Lung (tissue), 12 donors: ENCODE results near the gene VBP1. TPM values are rescaled to one million over a fixed set of nuclear protein-coding genes. Genes with fewer than 3 reads are reported as not detected.

Experiments
- ATAC-seq: fragments of 200-7000 bp; cut with Tn5 transposase; one replicate; pipeline ENCODE4 v1.9.1; 2020; ENCODE audit warnings: moderate number of reproducible peaks; ENCODE audit not compliant: insufficient read depth, low FRiP score
- DNase-seq, 3 donors: peaks; one replicate each; pipeline ENCODE4 v3.0.0-alpha.2; 2013 to 2017
- H3K27ac ChIP-seq, 2 donors: one replicate each; pipeline ENCODE4 v1.5.1; 2013; ENCODE audit warnings: mild to moderate bottlenecking in 2 of 2, moderate library complexity in 2 of 2, control low read depth in 1 of 2, inconsistent platforms in 1 of 2, low read depth in 1 of 2, low read length in 1 of 2
- H3K27me3 ChIP-seq, 3 donors: one replicate each; pipeline ENCODE4 v1.5.1; 2013; ENCODE audit warnings: low read length in 2 of 3; ENCODE audit not compliant: control insufficient read depth in 3 of 3, insufficient read depth in 3 of 3
- H3K36me3 ChIP-seq, 4 donors: one replicate each; pipeline ENCODE4 v1.5.1; 2013; ENCODE audit warnings: low read length in 4 of 4, mild to moderate bottlenecking in 1 of 4, moderate library complexity in 1 of 4; ENCODE audit not compliant: control insufficient read depth in 4 of 4, insufficient read depth in 4 of 4
- H3K4me1 ChIP-seq, 5 donors: one replicate each; pipeline ENCODE4 v1.5.1; 2013; ENCODE audit warnings: low read length in 5 of 5, mild to moderate bottlenecking in 2 of 5, moderate library complexity in 1 of 5; ENCODE audit not compliant: control insufficient read depth in 5 of 5, insufficient read depth in 5 of 5
- H3K4me3 ChIP-seq: one replicate; pipeline ENCODE4 v1.5.1; 2013; ENCODE audit warnings: mild to moderate bottlenecking, control low read depth, moderate library complexity
- H3K9ac ChIP-seq, 2 donors: one replicate each; pipeline ENCODE4 v1.5.1; 2013; ENCODE audit warnings: low read length in 2 of 2, control low read depth in 1 of 2; ENCODE audit not compliant: insufficient read depth in 1 of 2
- H3K9me3 ChIP-seq, 4 donors: one replicate each; pipeline ENCODE4 v1.5.1; 2013; ENCODE audit warnings: low read length in 3 of 4, mild to moderate bottlenecking in 1 of 4, moderate library complexity in 1 of 4; ENCODE audit not compliant: control insufficient read depth in 4 of 4, insufficient read depth in 3 of 4
- WGBS, 2 donors: extraction: QIAGEN DNeasy Blood & Tissue Kit; methylation state at CpG; one replicate each; pipeline ENCODE4 v1.1.7; 2013; 5-methylcytosine and 5-hydroxymethylcytosine counted together
- polyA plus RNA-seq, 2 donors: library from polyadenylated mRNA; stranded (reverse); fragments of 200-250 nt; gene quantifications; one replicate each; pipeline ENCODE4 v1.2.1, GENCODE V29; 2013
- total RNA-seq, 2 donors: library from RNA; depleted of rRNA in 1 of 2; stranded (reverse); fragments of >200 nt in 1 of 2; gene quantifications; one replicate each; pipeline ENCODE4 v1.2.1, GENCODE V29; 2014 to 2021
- TF ChIP-seq, protein P1 (sequence below): IDR thresholded peaks from 2 replicates; pipeline ENCODE4 v1.5.1; 2012; ENCODE audit warnings: mild to moderate bottlenecking; ENCODE audit errors: control extremely low read depth, extremely low read depth
- donor health status: control.
- donor health status: control.
- donor health status: Bipolar disorder and iron deficiency.
- donor health status: healthy.
- donor health status: DM: yes; HTN: yes; CAD: no.

Gene VBP1
- total and polyA plus RNA-seq, 4 donors: 21.7 to 50.7 (median 34.5) TPM

DNA sequence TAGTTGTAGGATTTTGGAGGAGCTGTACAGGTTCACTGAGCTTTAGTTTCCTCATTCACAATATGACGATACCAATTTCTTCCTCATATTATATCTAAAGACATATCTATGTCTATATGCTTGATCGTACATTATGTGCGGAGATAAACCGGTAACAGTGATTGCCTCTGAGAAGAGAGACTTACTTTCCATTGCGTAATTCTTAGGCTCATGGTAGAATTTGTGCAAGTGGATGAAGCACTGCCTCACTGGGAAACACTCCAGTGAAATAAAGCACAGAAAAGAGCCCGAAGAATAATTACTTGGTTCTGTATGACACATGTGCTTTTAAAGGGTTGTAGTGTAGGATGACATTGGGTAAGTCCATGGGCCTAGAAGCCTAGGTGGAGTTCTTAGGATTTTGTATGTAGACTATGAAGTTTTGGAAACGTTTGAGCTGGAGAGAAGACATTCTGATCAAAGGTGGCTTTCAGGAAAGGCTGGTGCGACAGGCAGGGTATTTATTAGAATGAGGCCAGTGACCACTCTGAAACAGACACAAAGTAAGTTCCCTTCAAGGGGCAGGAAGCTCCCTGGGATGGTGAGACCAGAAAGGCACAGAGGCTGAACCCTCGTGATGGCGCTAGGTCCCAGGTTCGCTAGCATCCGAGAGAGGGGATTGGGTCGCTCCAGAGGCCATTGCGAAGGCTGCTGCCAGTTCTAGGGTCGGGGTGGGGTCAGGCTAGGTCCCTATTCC is 649 bp upstream of the VBP1 start:
- peak overlapping the region; percentile 21 to 51 for H3K9ac ChIP-seq
- no peaks in the 10 kb centered on the region for H3K27me3 ChIP-seq
- H3K27ac ChIP-seq: peak overlapping the region; percentile 77 to 87
- ATAC-seq: peak; percentile 20
- no peak for DNase-seq
- TF ChIP-seq, protein P1, sequence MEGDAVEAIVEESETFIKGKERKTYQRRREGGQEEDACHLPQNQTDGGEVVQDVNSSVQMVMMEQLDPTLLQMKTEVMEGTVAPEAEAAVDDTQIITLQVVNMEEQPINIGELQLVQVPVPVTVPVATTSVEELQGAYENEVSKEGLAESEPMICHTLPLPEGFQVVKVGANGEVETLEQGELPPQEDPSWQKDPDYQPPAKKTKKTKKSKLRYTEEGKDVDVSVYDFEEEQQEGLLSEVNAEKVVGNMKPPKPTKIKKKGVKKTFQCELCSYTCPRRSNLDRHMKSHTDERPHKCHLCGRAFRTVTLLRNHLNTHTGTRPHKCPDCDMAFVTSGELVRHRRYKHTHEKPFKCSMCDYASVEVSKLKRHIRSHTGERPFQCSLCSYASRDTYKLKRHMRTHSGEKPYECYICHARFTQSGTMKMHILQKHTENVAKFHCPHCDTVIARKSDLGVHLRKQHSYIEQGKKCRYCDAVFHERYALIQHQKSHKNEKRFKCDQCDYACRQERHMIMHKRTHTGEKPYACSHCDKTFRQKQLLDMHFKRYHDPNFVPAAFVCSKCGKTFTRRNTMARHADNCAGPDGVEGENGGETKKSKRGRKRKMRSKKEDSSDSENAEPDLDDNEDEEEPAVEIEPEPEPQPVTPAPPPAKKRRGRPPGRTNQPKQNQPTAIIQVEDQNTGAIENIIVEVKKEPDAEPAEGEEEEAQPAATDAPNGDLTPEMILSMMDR: no peak
- no peaks in the 10 kb centered on the region for H3K9me3 ChIP-seq
- H3K4me1 ChIP-seq: peaks cover 0 to 5% (median 2%) of the 10 kb centered on the region in 5 donors
- WGBS, 2 donors: 37 to 52% methylated on average over 13 to 15 of the region's 15 CpGs
- no peaks in the 10 kb centered on the region for H3K36me3 ChIP-seq
- peak overlapping the region; percentile 56 for H3K4me3 ChIP-seq

DNA sequence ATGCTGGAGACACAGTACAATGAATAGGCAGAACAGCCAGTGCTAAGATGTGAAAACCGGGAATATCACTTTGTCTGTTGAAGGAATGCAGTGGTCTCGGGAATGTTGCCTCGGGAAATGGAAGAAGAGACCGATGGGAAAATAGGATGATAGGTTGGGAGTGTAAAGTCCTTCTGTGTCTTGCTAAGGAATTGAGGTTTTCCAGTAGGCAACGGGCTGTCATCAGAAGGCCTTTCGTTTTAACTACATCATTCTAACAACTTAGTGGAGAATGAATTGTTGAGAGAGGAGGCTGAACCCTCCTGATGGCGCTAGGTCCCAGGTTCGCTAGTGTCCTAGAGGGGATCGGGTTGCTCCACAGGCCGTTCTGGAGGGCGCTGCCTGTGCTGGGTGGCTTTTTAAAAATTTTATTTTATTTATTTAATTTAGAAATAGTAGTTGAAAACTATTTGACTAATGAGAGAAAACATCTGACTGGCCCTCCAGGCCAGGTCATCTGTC is 730 bp downstream of the VBP1 start:
- ATAC-seq (no peak), DNase-seq (no peak)

DNA sequence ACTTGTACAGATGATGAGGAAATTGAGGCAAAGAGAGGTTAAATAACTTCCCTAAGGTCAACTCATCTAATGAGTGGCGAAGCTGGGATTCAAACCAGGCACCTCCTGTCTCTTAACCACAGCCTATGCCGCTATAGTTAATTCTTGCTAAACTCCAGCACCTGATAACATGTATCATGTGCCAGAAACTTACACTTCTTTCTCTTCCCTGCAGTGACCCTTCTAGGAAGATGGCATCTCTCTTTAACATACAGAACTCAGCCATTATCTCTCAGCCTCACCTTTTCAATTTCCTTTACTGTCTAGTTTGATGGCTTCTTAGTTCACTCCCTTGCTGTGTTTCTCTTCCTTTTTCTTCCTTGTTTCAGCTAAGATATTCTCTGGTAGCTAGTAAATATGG is 2.5 kb downstream of the VBP1 start:
- Histone ChIP-seq H3K27me3 (no peaks in the 10 kb centered on the region), H3K4me1 (peaks cover 0 to 5% (median 2%) of the 10 kb centered on the region in 5 donors), H3K36me3 (peaks cover 0 to 10% (median under 1%) of the 10 kb centered on the region in 4 donors), H3K9me3 (no peaks in the 10 kb centered on the region), H3K4me3 (no peak overlapping the region), H3K27ac (no peak overlapping the region), H3K9ac (no peak overlapping the region)
- TF ChIP-seq, protein P1: no peak
- 42 to 73% methylated on average over 2 of the region's 2 CpGs for WGBS, 2 donors
- ATAC-seq (no peak), DNase-seq (no peak)

More for the DNA sequence above, 730 bp downstream of the VBP1 start:
- Histone ChIP-seq H3K36me3 (peaks cover 0 to 10% (median 0%) of the 10 kb centered on the region in 4 donors), H3K4me3 (peak overlapping the region; percentile 49), H3K4me1 (peaks cover 0 to 5% (median 2%) of the 10 kb centered on the region in 5 donors), H3K27ac (peak overlapping the region; percentile 87 to 93), H3K9ac (peak overlapping the region in 1 of 2 donors; percentile 87), H3K9me3 (no peaks in the 10 kb centered on the region), H3K27me3 (no peaks in the 10 kb centered on the region)
- WGBS, 2 donors: 13 to 42% methylated on average over 11 of the region's 11 CpGs
- TF ChIP-seq, protein P1: no peak
